K562 (cell line): ENCODE results near the gene ACBD6. TPM values are rescaled to one million over a fixed set of nuclear protein-coding genes. Genes with fewer than 3 reads are reported as not detected.

Source experiments
- ATAC-seq: fragments of 200-7000 bp; cut with Tn5 transposase; 3 replicates; pipeline ENCODE4 v1.9.1; 2020; ENCODE audit warnings: moderate library complexity
- Bru-seq: library from RNA; stranded (reverse); fragments of 400-500 nt; gene quantifications from one replicate; lab custom pipeline; 2021; lab: Mats Ljungman, UMichigan
- BruChase-seq, 2 experiments: library from RNA; stranded (reverse); fragments of 400-500 nt; gene quantifications; one replicate each; lab custom pipeline; 2021; lab: Mats Ljungman, UMichigan
- BruUV-seq: library from RNA; stranded (reverse); fragments of 400-500 nt; replicated peaks from 2 replicates; lab custom pipeline; 2021; lab: Mats Ljungman, UMichigan
- CTCF ChIA-PET: fragments of 300-600 bp; formaldehyde crosslinking; extraction: SDS; loops from one replicate; lab custom pipeline; 2021; ENCODE audit warnings: low intra/inter-chr PET ratio; lab: Yijun Ruan, JAX
- POLR2A ChIA-PET: fragments of 300-600, 350-650 bp; sonication (Branson Sonifier 250); formaldehyde crosslinking; extraction: SDS; loops from one replicate; lab custom pipeline; 2021; ENCODE audit warnings: antibody characterized with exemption, inconsistent platforms; lab: Yijun Ruan, JAX
- DNase-seq, 4 experiments: peaks; one replicate each; pipeline versions ENCODE4 v3.0.0 to v3.0.0-alpha.2; 2011 to 2018; ENCODE audit warnings: low spot score in 3 of 4, mixed read lengths in 3 of 4; ENCODE audit errors: extremely low read depth in 1 of 4
- FAIRE-seq: peaks from 2 replicates; lab custom pipeline; 2011; peaks lifted over from hg19 to GRCh38; lab: Jason Lieb, UNC
- H2AFZ ChIP-seq: 2 replicates; pipeline ENCODE4 v1.6.0; 2011; ENCODE audit warnings: low read depth, low read length, control low read depth, inconsistent platforms
- H3K27ac ChIP-seq: fragments of 200-600 bp; 3 replicates; pipeline ENCODE4 v1.8.0; 2011; ENCODE audit warnings: low read depth, mild to moderate bottlenecking, control low read depth, inconsistent platforms, low read length, moderate library complexity, mixed read lengths; ENCODE audit errors: extremely low read depth
- H3K27me3 ChIP-seq, 2 experiments: fragments of 300-600 bp in 1 of 2; 2 replicates in 1 of 2; 3 replicates in 1 of 2; pipeline versions ENCODE4 v1.6.0 to v1.8.0; 2011; ENCODE audit warnings: inconsistent platforms in 2 of 2, low read length in 2 of 2, mild to moderate bottlenecking in 1 of 2, mixed read lengths in 1 of 2, moderate library complexity in 1 of 2; ENCODE audit not compliant: control insufficient read depth in 2 of 2, insufficient read depth in 2 of 2
- H3K36me3 ChIP-seq: fragments of 300-600 bp; 3 replicates; pipeline ENCODE4 v1.8.0; 2011; ENCODE audit warnings: mild to moderate bottlenecking, low read length, inconsistent platforms; ENCODE audit not compliant: control insufficient read depth, insufficient read depth
- H3K4me1 ChIP-seq, 2 experiments: fragments of 200-600 bp in 1 of 2; replicated peaks in 1 of 2; 2 replicates in 1 of 2; 3 replicates in 1 of 2; pipeline versions ENCODE4 v1.5.1 to v1.8.0; 2011; ENCODE audit warnings: inconsistent platforms in 2 of 2, low read length in 2 of 2, mild to moderate bottlenecking in 1 of 2, mixed read lengths in 1 of 2, moderate library complexity in 1 of 2; ENCODE audit not compliant: control insufficient read depth in 2 of 2, insufficient read depth in 2 of 2
- H3K4me2 ChIP-seq: 2 replicates; pipeline ENCODE4 v1.6.1; 2011; ENCODE audit warnings: low read length, control low read depth, inconsistent platforms, mixed read lengths; ENCODE audit not compliant: insufficient read depth
- H3K4me3 ChIP-seq: fragments of 200-600 bp; sonication (generic), shearing (Covaris generic); 2 replicates; pipeline ENCODE4 v1.5.1; 2016; ENCODE audit warnings: control low read depth, inconsistent platforms
- H3K79me2 ChIP-seq: fragments of 200-600 bp; 3 replicates; pipeline ENCODE4 v1.8.0; 2011; ENCODE audit warnings: low read length, inconsistent platforms; ENCODE audit not compliant: control insufficient read depth, insufficient read depth
- H3K9ac ChIP-seq, 2 experiments: 2 replicates each; pipeline versions ENCODE4 v1.6.0 to v1.6.1; 2011; ENCODE audit warnings: low read depth in 2 of 2, low read length in 2 of 2, control low read depth in 1 of 2, inconsistent platforms in 1 of 2, mild to moderate bottlenecking in 1 of 2, mixed read lengths in 1 of 2; ENCODE audit not compliant: insufficient read depth in 1 of 2
- H3K9me1 ChIP-seq: one replicate; pipeline ENCODE4 v1.6.0; 2011; ENCODE audit warnings: inconsistent platforms, mild to moderate bottlenecking, low read length, moderate library complexity; ENCODE audit not compliant: control insufficient read depth, insufficient read depth
- H3K9me3 ChIP-seq: replicated peaks from 2 replicates; pipeline ENCODE4 v1.5.1; 2011; ENCODE audit warnings: low read depth, low read length, inconsistent platforms; ENCODE audit not compliant: control insufficient read depth, insufficient read depth
- H4K20me1 ChIP-seq: replicated peaks from 2 replicates; pipeline ENCODE4 v1.6.1; 2011; ENCODE audit warnings: low read length, inconsistent platforms, mixed read lengths; ENCODE audit not compliant: control insufficient read depth, insufficient read depth
- ATF6 ChIP-seq: sonication (generic); formaldehyde crosslinking; IDR thresholded peaks from 2 replicates; pipeline ENCODE4 v1.4.0; 2020; ENCODE audit warnings: mild to moderate bottlenecking, missing genetic modification reagents
- EZH2 ChIP-seq: IDR thresholded peaks from 2 replicates; pipeline ENCODE4 v1.6.1; 2012; ENCODE audit warnings: low read depth, mild to moderate bottlenecking, inconsistent platforms, low read length, borderline replicate concordance
- FOXJ2 ChIP-seq: fragments of 200-800 bp; sonication (Bioruptor generic); IDR thresholded peaks from 2 replicates; pipeline ENCODE4 v1.6.1; 2016; ENCODE audit warnings: missing genetic modification characterization, missing compliant biosample characterization
- HMGXB4 ChIP-seq: sonication (generic); formaldehyde crosslinking; IDR thresholded peaks from 2 replicates; pipeline ENCODE4 v1.8.1; 2023; ENCODE audit warnings: mild to moderate bottlenecking, missing genetic modification reagents
- NCOA1 ChIP-seq: fragments of 450-650 bp; IDR thresholded peaks from 2 replicates; pipeline ENCODE4 v1.6.1; 2016; ENCODE audit warnings: low read depth
- NFIC ChIP-seq: fragments of 450-650 bp; IDR thresholded peaks from 2 replicates; pipeline ENCODE4 v1.6.1; 2017; ENCODE audit warnings: mild to moderate bottlenecking, inconsistent platforms
- ZNF212 ChIP-seq: fragments of 450-650 bp; formaldehyde crosslinking; IDR thresholded peaks from 2 replicates; pipeline ENCODE4 v1.4.0; 2020; ENCODE audit warnings: mild to moderate bottlenecking
- ZNF23 ChIP-seq: fragments of 250-450 bp; sonication (Bioruptor Pico); IDR thresholded peaks from 2 replicates; pipeline ENCODE4 v1.4.0; 2020; ENCODE audit warnings: mild to moderate bottlenecking
- ZNF655 ChIP-seq: fragments of 250-450 bp; sonication (Bioruptor Pico); IDR thresholded peaks from 2 replicates; pipeline ENCODE4 v1.5.0; 2021
- ZZZ3 ChIP-seq: fragments of 450-650 bp; IDR thresholded peaks from 2 replicates; pipeline ENCODE4 v1.6.1; 2016; ENCODE audit warnings: antibody characterized with exemption, mild to moderate bottlenecking, moderate library complexity
- WGBS: fragments of 100-300 bp; shearing (Covaris generic); methylation state at CpG from one replicate; pipeline ENCODE4 v1.1.6; 2016; ENCODE audit warnings: low coverage, mixed read lengths; ENCODE audit not compliant: insufficient coverage; ENCODE audit errors: missing lambda C conversion rate; 5-methylcytosine and 5-hydroxymethylcytosine counted together
- in situ Hi-C: fragments of 300-500 bp; cut with MboI; formaldehyde crosslinking; loops from 4 replicates; pipeline ENCODE4 v1.15.0; 2018; ENCODE audit warnings: inconsistent platforms, mixed read lengths
- intact Hi-C: fragments of 100-400 bp; cut with micrococcal nuclease; formaldehyde crosslinking; loops from 2 replicates; pipeline ENCODE4 v1.14.2; 2022
- long read RNA-seq, 3 experiments: library from polyadenylated mRNA in 2 of 3; library from RNA in 1 of 3; unstranded in 2 of 3; stranded (forward) in 1 of 3; transcript quantifications; one replicate each; pipeline ENCODE4 v2.0.0, GENCODE V29; 2019 to 2022
- polyA minus RNA-seq, 3 experiments: library from RNA; depleted of rRNA, polyadenylated mRNA; stranded (reverse); fragments of >200 nt; gene quantifications; 2 replicates each; pipeline ENCODE4 v1.2.3, GENCODE V29; 2011
- polyA plus RNA-seq, 8 experiments: library from polyadenylated mRNA; depleted of rRNA in 4 of 8; stranded (reverse) in 5 of 8; unstranded in 3 of 8; fragments of >200 nt; fragmentation: Nextera tagmentation in 2 of 8; fragmentation: Illumina TruSeq in 1 of 8; extraction: Ambion mirVana in 2 of 8; extraction: Trizol in 1 of 8; gene quantifications; 2 replicates each; pipeline versions ENCODE4 v1.2.1 to v1.2.3, GENCODE V29; 2011 to 2014; ENCODE audit warnings: inconsistent platforms in 1 of 8, missing spikeins in 1 of 8
- total RNA-seq, 7 experiments: library from RNA; depleted of rRNA in 6 of 7; stranded (reverse); fragments of >200 nt in 6 of 7; fragmentation: Illumina TruSeq in 2 of 7; extraction: Trizol in 2 of 7; gene quantifications; 2 replicates each; pipeline versions ENCODE4 v1.2.1 to v1.2.3, GENCODE V29; 2011 to 2021; ENCODE audit warnings: low replicate concordance in 1 of 7

ACBD6 gene
- 131 and 137 TPM in 2 replicates for total RNA-seq (2011; cell fraction: chromatin; rRNA removed; ENCODE audit: low replicate concordance)
- 44.4 and 57.6 TPM in 2 replicates for total RNA-seq (2011; cell fraction: nucleolus; rRNA removed)
- 97.7 and 139 TPM in 2 replicates for total RNA-seq (2011; cell fraction: nucleoplasm; rRNA removed)
- total RNA-seq (2014; rRNA removed) = 96.7 and 100 TPM in 2 replicates
- 90.0 and 94.3 TPM in 2 replicates for total RNA-seq (2014; rRNA removed; fragmentation: Illumina TruSeq; extraction: Trizol)
- 107 and 109 TPM in 2 replicates for total RNA-seq (2015; rRNA removed; fragmentation: Illumina TruSeq; extraction: Trizol)
- total RNA-seq (2021) = 67.7 and 69.8 TPM in 2 replicates
- 74.2 and 77.7 TPM in 2 replicates for polyA plus RNA-seq (2011; rRNA removed)
- 57.4 and 72.2 TPM in 2 replicates for polyA plus RNA-seq (2011; cell fraction: cytosol; rRNA removed)
- 122 and 155 TPM in 2 replicates for polyA plus RNA-seq (2011; cell fraction: nucleus; rRNA removed)
- polyA plus RNA-seq (2012) = 96.5 and 113 TPM in 2 replicates
- polyA plus RNA-seq (2014; fragmentation: Illumina TruSeq; extraction: Trizol) = 61.9 and 70.4 TPM in 2 replicates
- 10 to 100 TPM; 16.9 to 27.1 TPM for polyA plus RNA-seq (2014; fragmentation: Nextera tagmentation; extraction: Ambion mirVana)
- polyA plus RNA-seq (2014; rRNA removed) = 83.4 and 85.7 TPM in 2 replicates
- polyA minus RNA-seq (2011; rRNA and poly(A)+ RNA removed) = 135 and 141 TPM in 2 replicates
- 44.7 and 45.5 TPM in 2 replicates for polyA minus RNA-seq (2011; cell fraction: cytosol; rRNA and poly(A)+ RNA removed)
- 45.8 and 86.9 TPM in 2 replicates for polyA minus RNA-seq (2011; cell fraction: nucleus; rRNA and poly(A)+ RNA removed)
- percentile 86 among the genes with signal in this experiment for Bru-seq, nascent RNA
- percentile 88 among the genes with signal in this experiment for BruChase-seq, experiment 1, labeled RNA remaining after a 2-hour chase
- BruChase-seq, experiment 2, labeled RNA remaining after a 6-hour chase = percentile 83 among the genes with signal in this experiment
- long read RNA-seq, experiment 1, transcript ACBD6-201 (8 exons, 1,670 nt) = major isoform, 154 of 193 reads
- long read RNA-seq, experiment 1, partial matches to known transcripts = 17 of 193 reads
- long read RNA-seq, experiment 1, other reads (novel, unspliced or antisense) = 22 of 193 reads
- long read RNA-seq, experiment 2, transcript ACBD6-201 (8 exons, 1,670 nt) = major isoform, 73 of 97 reads
- long read RNA-seq, experiment 2, partial matches to known transcripts = 6 of 97 reads
- long read RNA-seq, experiment 2, other reads (novel, unspliced or antisense) = 18 of 97 reads
- long read RNA-seq, experiment 3, transcript ACBD6-201 (8 exons, 1,670 nt) = major isoform, 57 of 83 reads
- long read RNA-seq, experiment 3, partial matches to known transcripts = 23 of 83 reads
- long read RNA-seq, experiment 3, other reads (novel, unspliced or antisense) = 3 of 83 reads

GRCh38 chr1:180502361-180503279 is at the start of gene ACBD6:
Gene ACBD6 (minus strand): TSS chr1:180502577. CDS start chr1:180502266, 311 bp downstream.
- Histone ChIP-seq H3K4me1 (peaks cover 10 to 19% of the 10 kb centered on the region in 2 experiments; a peak in 4 of 5 replicates), H3K27me3 (no peaks in the 10 kb centered on the region), H3K79me2 (peaks cover 48% of the 10 kb centered on the region), H3K36me3 (peaks cover 26% of the 10 kb centered on the region), H3K9me3 (no peaks in the 10 kb centered on the region), H2AFZ (peak within 1 kb of the TSS; percentile 98), H3K27ac (peak within 1 kb of the TSS; percentile 85), H3K4me2 (peak within 1 kb of the TSS; percentile 93), H3K9ac (peak within 1 kb of the TSS; percentile 74 to 99), H4K20me1 (no peaks in the 10 kb centered on the region), H3K9me1 (no peaks in the 10 kb centered on the region), H3K4me3 (peak within 1 kb of the TSS; percentile 57)
- intact Hi-C loops (no loop called here), in situ Hi-C loops (loop anchor here (5.0 kb wide), 1 partner anchor 640 kb away; no protein-coding TSS in a partner anchor)
- TSS peak; percentile 72 for BruUV-seq
- under 1% methylated on average over 66 of the region's 83 CpGs for WGBS
- FAIRE-seq = peak; percentile 64
- ATAC-seq = peak; percentile 93
- peak; percentile 86 to 95 (median 90) for DNase-seq
- ChIA-PET CTCF (no interaction called here), POLR2A (interaction anchor here (0.5 to 2.2 kb wide), 16 partner anchors 9 to 595 kb away, joined by 3 to 15 read pairs (median 4); no protein-coding TSS in a partner anchor)
- peak; percentile 63 for TF ChIP-seq FOXJ2 (tag)
- no peak for TF ChIP-seq EZH2
- peak; percentile 56; the same call in 1 of the 2 replicates for TF ChIP-seq ZNF212
- TF ChIP-seq NCOA1 = peak; percentile 97
- TF ChIP-seq ZZZ3 = no peak
- peak; percentile 97 for TF ChIP-seq ATF6
- TF ChIP-seq NFIC = peak; percentile 64
- TF ChIP-seq ZNF655 = no peak
- TF ChIP-seq HMGXB4 = peak; percentile 97
- no peak for TF ChIP-seq ZNF23 (CRISPR knock-in tag)
